HUES64 (cell line): ENCODE measurements around the gene TRIML2.

Experiments used
- H3K27ac ChIP-seq: 2 replicates; pipeline ENCODE4 v1.7.0; 2013; ENCODE audit warnings: low read depth, low read length, inconsistent platforms
- H3K27me3 ChIP-seq: 2 replicates; pipeline ENCODE4 v1.6.1; 2013; ENCODE audit warnings: mild to moderate bottlenecking, low read length; ENCODE audit not compliant: insufficient read depth
- H3K36me3 ChIP-seq: 2 replicates; pipeline ENCODE4 v1.6.1; 2013; ENCODE audit warnings: mild to moderate bottlenecking, low read length; ENCODE audit not compliant: insufficient read depth
- H3K4me1 ChIP-seq: 2 replicates; pipeline ENCODE4 v1.6.1; 2013; ENCODE audit warnings: mild to moderate bottlenecking, low read length, moderate library complexity; ENCODE audit not compliant: insufficient read depth
- H3K4me3 ChIP-seq: 2 replicates; pipeline ENCODE4 v1.5.1; 2013; ENCODE audit warnings: mild to moderate bottlenecking, low read length, moderate library complexity
- H3K9ac ChIP-seq: 2 replicates; pipeline ENCODE4 v1.6.1; 2013; ENCODE audit warnings: mild to moderate bottlenecking, low read depth, low read length
- H3K9me3 ChIP-seq: 2 replicates; pipeline ENCODE4 v1.6.1; 2013; ENCODE audit warnings: low read depth, low read length; ENCODE audit not compliant: insufficient read depth
- WGBS: fragments of 150-250, 120-280 bp; methylation state at CpG from one replicate; pipeline ENCODE4 v1.1.7; 2013; ENCODE audit warnings: missing lambda C conversion rate; 5-methylcytosine and 5-hydroxymethylcytosine counted together

The TRIML2 gene

GRCh38 chr4:188041721-188042120 lies 67.7 kb downstream of the TRIML2 start:
- Histone ChIP-seq H3K27me3 (no peaks in the 10 kb centered on the region), H3K27ac (no peak overlapping the region), H3K9ac (no peak overlapping the region), H3K9me3 (no peaks in the 10 kb centered on the region), H3K4me3 (no peak overlapping the region), H3K4me1 (peaks cover 10% of the 10 kb centered on the region; the same call in 1 of the 2 replicates), H3K36me3 (no peaks in the 10 kb centered on the region)
- 89% methylated on average over 21 of the region's 21 CpGs for WGBS
